Right lobe of liver (tissue), 6 donors: ENCODE measurements around the gene ATP1A3. TPM values are rescaled to one million over a fixed set of nuclear protein-coding genes. Genes with fewer than 3 reads are reported as not detected.
A peak's percentile ranks its signal among the peaks of the same experiment; 100 is the strongest.

Source experiments
- ATAC-seq, 4 donors: fragments of 200-7000 bp; cut with Tn5 transposase; one replicate each; pipeline ENCODE4 v1.9.1; 2020; ENCODE audit warnings: mild to moderate bottlenecking in 4 of 4, moderate library complexity in 4 of 4
- DNase-seq, 3 donors: peaks; one replicate each; pipeline ENCODE4 v3.0.0-alpha.2; 2020
- H3K27ac ChIP-seq, 3 donors: fragments of 200-600 bp; one replicate each; pipeline ENCODE4 v1.8.0; 2022
- H3K27me3 ChIP-seq, 2 donors: fragments of 200-600 bp; one replicate each; pipeline ENCODE4 v1.8.0; 2022
- H3K36me3 ChIP-seq, 4 donors: fragments of 200-600 bp; sonication (generic) in 1 of 4; one replicate each; pipeline versions ENCODE4 v1.5.1 to v1.8.0; 2017 to 2022; ENCODE audit warnings: control low read depth in 1 of 4
- H3K4me1 ChIP-seq, 4 donors: fragments of 200-600 bp; sonication (generic) in 1 of 4; one replicate each; pipeline versions ENCODE4 v1.5.1 to v1.8.0; 2017 to 2022; ENCODE audit warnings: control low read depth in 1 of 4
- H3K4me3 ChIP-seq, 3 donors: fragments of 200-600 bp; one replicate each; pipeline ENCODE4 v1.8.0; 2022
- H3K9me3 ChIP-seq, 4 donors: fragments of 200-600 bp; sonication (generic) in 1 of 4; one replicate each; pipeline versions ENCODE4 v1.5.1 to v1.8.0; 2017 to 2022; ENCODE audit warnings: control low read depth in 1 of 4
- CTCF ChIP-seq, 4 donors: fragments of 200-600 bp in 3 of 4; fragments of 450-650 bp in 1 of 4; IDR thresholded peaks; one replicate each; pipeline versions ENCODE4 v1.5.1 to v1.8.0; 2016 to 2022; ENCODE audit warnings: antibody characterized with exemption in 4 of 4, mild to moderate bottlenecking in 2 of 4
- POLR2A ChIP-seq: fragments of 450-650 bp; IDR thresholded peaks from one replicate; pipeline ENCODE4 v1.6.1; 2017; ENCODE audit warnings: antibody characterized with exemption, mild to moderate bottlenecking
- WGBS: methylation state at CpG from one replicate; pipeline ENCODE4 v1.1.6; 2018; ENCODE audit warnings: low coverage, low lambda C conversion rate; ENCODE audit not compliant: insufficient coverage; ENCODE audit errors: missing lambda C conversion rate; 5-methylcytosine and 5-hydroxymethylcytosine counted together
- intact Hi-C, 2 donors: fragments of 100-400 bp; cut with DNase I; formaldehyde crosslinking; loops; one replicate each; pipeline versions ENCODE4 v1.11.2 to v1.14.1; 2022
- total RNA-seq, 6 experiments: library from RNA; depleted of rRNA in 2 of 6; stranded (reverse); fragments of >200 nt in 2 of 6; fragmentation: NEBNext Ultra II Directional in 3 of 6; extraction: Animal tissue kit (Norgen Biotek cat#: 25700) in 3 of 6; gene quantifications; one replicate each; pipeline versions ENCODE4 v1.1.0 to v1.2.4, GENCODE V29; 2016 to 2023
- donor health status: DM: no; HTN: yes; CAD: no.
- donor health status: DM: no; HTN: no; CAD: no.
- donor health status: DM: no; HTN: no; CAD: no.
- donor health status: DM: no; HTN: yes; CAD: no.
- donor health status: DM: no; HTN: yes; CAD: no.

Gene ATP1A3
- total RNA-seq, 6 experiments from 2014 or later, result 0.07 TPM; not detected in 4

- TF ChIP-seq CTCF (IDR thresholded peaks at IDR 0.05) (no peak), POLR2A (no peak)
- no peaks in the 10 kb centered on the region for H3K36me3 ChIP-seq
- ATAC-seq (peak in 1 of 4 donors; percentile 8), DNase-seq (no peak)
- intact Hi-C loops, result loop anchor here in 1 of 2 donors (10.0 kb wide), 1 partner anchor 62 kb away; the partner anchor contains the start of gene CD79A
- peaks cover 0 to 9% of the 10 kb centered on the region in 2 donors for H3K27me3 ChIP-seq
- peaks cover 0 to 6% (median 0%) of the 10 kb centered on the region in 4 donors for H3K4me1 ChIP-seq
- no peak overlapping the region for H3K27ac ChIP-seq
- WGBS, result 77% methylated on average over 5 of the region's 15 CpGs
- no peak overlapping the region for H3K4me3 ChIP-seq
- H3K9me3 ChIP-seq, result no peaks in the 10 kb centered on the region
These were observed 57.1 kb downstream of the ATP1A3 start for GRCh38 chr19:41936961-41937360.

GRCh38 chr19:41936416-41936850 lies 57.6 kb downstream of the ATP1A3 start:
- intact Hi-C loops, result loop anchor here in 1 of 2 donors (10.0 kb wide), 1 partner anchor 62 kb away; the partner anchor contains the start of gene CD79A
- TF ChIP-seq CTCF (IDR thresholded peaks at IDR 0.05) (no peak), POLR2A (no peak)
- no peaks in the 10 kb centered on the region for H3K9me3 ChIP-seq
- WGBS, result 82% methylated on average over 6 of the region's 8 CpGs
- no peaks in the 10 kb centered on the region for H3K36me3 ChIP-seq
- no peak overlapping the region for H3K4me3 ChIP-seq
- peaks cover under 1 to 9% of the 10 kb centered on the region in 2 donors for H3K27me3 ChIP-seq
- peaks cover 0 to 6% (median 0%) of the 10 kb centered on the region in 4 donors for H3K4me1 ChIP-seq
- no peak overlapping the region for H3K27ac ChIP-seq
- DNase-seq (no peak), ATAC-seq (no peak)

GRCh38 chr19:41935760-41936415 lies 58.1 kb downstream of the ATP1A3 start:
- Histone ChIP-seq H3K4me1 (peaks cover 0 to 5% (median 0%) of the 10 kb centered on the region in 4 donors), H3K4me3 (no peak overlapping the region), H3K27ac (no peak overlapping the region), H3K36me3 (no peaks in the 10 kb centered on the region), H3K27me3 (peaks cover 4 to 5% of the 10 kb centered on the region in 2 donors), H3K9me3 (no peaks in the 10 kb centered on the region)
- intact Hi-C loops, result loop anchor here in 1 of 2 donors (10.0 kb wide), 1 partner anchor 61 kb away; the partner anchor contains the start of gene CD79A
- TF ChIP-seq CTCF (IDR thresholded peaks at IDR 0.05), result no peak
- TF ChIP-seq POLR2A, result no peak
- ATAC-seq (no peak), DNase-seq (no peak)
- 17% methylated on average over 21 of the region's 26 CpGs for WGBS

- peaks cover 4 to 11% of the 10 kb centered on the region in 2 donors for H3K27me3 ChIP-seq
- peak; percentile 62 to 87 (median 82) for ATAC-seq
- TF ChIP-seq POLR2A (no peak), CTCF (IDR thresholded peaks at IDR 0.05) (peak; percentile 63 to 80 (median 72))
These were observed 59.1 kb downstream of the ATP1A3 start for GRCh38 chr19:41934849-41935374.

More at GRCh38 chr19:41934849-41935374, 59.1 kb downstream of the ATP1A3 start:
- Histone ChIP-seq H3K36me3 (no peaks in the 10 kb centered on the region), H3K4me3 (no peak overlapping the region), H3K27ac (no peak overlapping the region), H3K4me1 (no peaks in the 10 kb centered on the region), H3K9me3 (no peaks in the 10 kb centered on the region)
- WGBS, result 10% methylated on average over 6 of the region's 7 CpGs
- intact Hi-C loops, result loop anchor here in 1 of 2 donors (10.0 kb wide), 1 partner anchor 60 kb away; the partner anchor contains the start of gene CD79A
- peak in 2 of 3 donors; percentile 64 to 68 for DNase-seq
